Trophoblast cell (in vitro differentiated cells and primary cell): ENCODE measurements around the gene DCUN1D1.

Experiments used
- DNase-seq, 2 donors: peaks; one replicate each; pipeline ENCODE4 v3.0.0-alpha.2; 2016
- H2AFZ ChIP-seq: 2 replicates; pipeline ENCODE4 v1.6.1; 2013; ENCODE audit warnings: low read length, moderate library complexity, mild to moderate bottlenecking; ENCODE audit not compliant: insufficient read depth, poor library complexity
- H2AK5ac ChIP-seq: 2 replicates; pipeline ENCODE4 v1.6.1; 2013; ENCODE audit warnings: mild to moderate bottlenecking, low read length
- H2BK120ac ChIP-seq: 2 replicates; pipeline ENCODE4 v1.6.1; 2013; ENCODE audit warnings: low read length, mild to moderate bottlenecking, moderate library complexity; ENCODE audit not compliant: insufficient read depth, poor library complexity
- H2BK12ac ChIP-seq: 2 replicates; pipeline ENCODE4 v1.6.1; 2013; ENCODE audit warnings: mild to moderate bottlenecking, low read length, moderate library complexity
- H2BK5ac ChIP-seq: 2 replicates; pipeline ENCODE4 v1.6.1; 2013; ENCODE audit warnings: low read length, low read depth, moderate library complexity, mild to moderate bottlenecking; ENCODE audit not compliant: poor library complexity
- H3K14ac ChIP-seq: 2 replicates; pipeline ENCODE4 v1.6.1; 2013; ENCODE audit warnings: mild to moderate bottlenecking, low read length
- H3K18ac ChIP-seq: 2 replicates; pipeline ENCODE4 v1.6.1; 2013; ENCODE audit warnings: mild to moderate bottlenecking, low read length
- H3K23ac ChIP-seq: 2 replicates; pipeline ENCODE4 v1.6.1; 2013; ENCODE audit warnings: low read length
- H3K27ac ChIP-seq: 2 replicates; pipeline ENCODE4 v1.5.1; 2013; ENCODE audit warnings: low read depth, mild to moderate bottlenecking, inconsistent platforms, low read length, moderate library complexity
- H3K27me3 ChIP-seq: 2 replicates; pipeline ENCODE4 v1.6.1; 2013; ENCODE audit warnings: inconsistent platforms, mild to moderate bottlenecking, low read length, moderate library complexity; ENCODE audit not compliant: insufficient read depth
- H3K36me3 ChIP-seq, 2 experiments: 1 replicate in 1 of 2; 2 replicates in 1 of 2; pipeline ENCODE4 v1.6.1; 2013; ENCODE audit warnings: low read length in 2 of 2, mild to moderate bottlenecking in 2 of 2, moderate library complexity in 1 of 2; ENCODE audit not compliant: insufficient read depth in 2 of 2, control insufficient read depth in 1 of 2
- H3K4ac ChIP-seq: 2 replicates; pipeline ENCODE4 v1.6.1; 2013; ENCODE audit warnings: low read depth, mild to moderate bottlenecking, low read length, moderate library complexity
- H3K4me1 ChIP-seq, 2 experiments: 1 replicate in 1 of 2; 2 replicates in 1 of 2; pipeline ENCODE4 v1.6.1; 2013; ENCODE audit warnings: low read length in 2 of 2, mild to moderate bottlenecking in 2 of 2, moderate library complexity in 1 of 2; ENCODE audit not compliant: insufficient read depth in 2 of 2, control insufficient read depth in 1 of 2
- H3K4me2 ChIP-seq: 2 replicates; pipeline ENCODE4 v1.6.1; 2013; ENCODE audit warnings: inconsistent platforms, mild to moderate bottlenecking, low read length, moderate library complexity
- H3K4me3 ChIP-seq: 2 replicates; pipeline ENCODE4 v1.5.1; 2013; ENCODE audit warnings: mild to moderate bottlenecking, low read depth, low read length, inconsistent platforms
- H3K79me1 ChIP-seq: one replicate; pipeline ENCODE4 v1.6.1; 2013; ENCODE audit warnings: low read length
- H3K79me2 ChIP-seq: 2 replicates; pipeline ENCODE4 v1.6.1; 2013; ENCODE audit warnings: low read length, mild to moderate bottlenecking; ENCODE audit not compliant: control insufficient read depth, insufficient read depth, poor library complexity
- H3K9ac ChIP-seq: 2 replicates; pipeline ENCODE4 v1.6.1; 2013; ENCODE audit warnings: mild to moderate bottlenecking, low read length
- H3K9me3 ChIP-seq: 2 replicates; pipeline ENCODE4 v1.6.1; 2013; ENCODE audit warnings: low read depth, mild to moderate bottlenecking, control low read depth, inconsistent platforms, low read length; ENCODE audit not compliant: insufficient read depth
- H4K12ac ChIP-seq: 2 replicates; pipeline ENCODE4 v1.6.1; 2013; ENCODE audit warnings: low read depth, mild to moderate bottlenecking, low read length, moderate library complexity
- H4K8ac ChIP-seq: 2 replicates; pipeline ENCODE4 v1.6.1; 2013; ENCODE audit warnings: low read depth, mild to moderate bottlenecking, low read length, moderate library complexity
- H4K91ac ChIP-seq: one replicate; pipeline ENCODE4 v1.6.1; 2013; ENCODE audit warnings: low read depth, mild to moderate bottlenecking, low read length, moderate library complexity
- WGBS: extraction: QIAGEN DNeasy Blood & Tissue Kit; methylation state at CpG from one replicate; pipeline ENCODE4 v1.1.7; 2013; ENCODE audit warnings: missing lambda C conversion rate; ENCODE audit not compliant: insufficient read length, insufficient coverage; ENCODE audit errors: extremely low coverage; 5-methylcytosine and 5-hydroxymethylcytosine counted together

Gene DCUN1D1

DNA sequence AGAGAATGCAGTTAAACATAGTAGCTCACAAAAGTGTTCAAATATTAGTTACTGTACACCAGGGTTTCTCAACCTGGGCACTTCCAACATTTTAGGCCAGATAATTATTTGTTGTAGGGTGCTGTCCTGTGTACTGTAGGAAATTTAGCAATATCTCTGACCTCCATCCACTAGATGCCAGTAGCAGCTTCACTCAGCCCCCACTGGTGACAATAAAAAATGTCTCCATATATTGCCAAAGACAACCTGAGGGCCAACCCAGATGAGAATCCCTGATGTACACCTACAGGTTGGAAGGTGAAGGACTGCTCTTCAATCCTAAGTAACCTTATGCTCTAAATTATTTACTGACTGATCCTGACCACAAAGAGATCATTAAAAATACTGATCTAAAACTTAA is 32.5 kb downstream of the DCUN1D1 start:
- Histone ChIP-seq H3K4me3 (no peak overlapping the region), H3K4ac (no peak overlapping the region), H4K12ac (no peak overlapping the region), H2AFZ (no peak overlapping the region), H3K9me3 (peaks cover 1% of the 10 kb centered on the region), H2AK5ac (no peak overlapping the region), H2BK120ac (no peak overlapping the region), H4K91ac (no peak overlapping the region), H3K18ac (no peak overlapping the region), H3K27ac (no peak overlapping the region), H3K4me2 (no peak overlapping the region), H2BK5ac (no peak overlapping the region), H3K79me2 (no peaks in the 10 kb centered on the region), H4K8ac (no peak overlapping the region), H3K4me1 (no peaks in the 10 kb centered on the region), H3K23ac (no peak overlapping the region), H3K14ac (no peak overlapping the region), H3K9ac (no peak overlapping the region), H3K27me3 (no peaks in the 10 kb centered on the region), H2BK12ac (no peak overlapping the region), H3K36me3 (peaks cover 6 to 11% of the 10 kb centered on the region in 2 experiments), H3K79me1 (no peaks in the 10 kb centered on the region)
- no peak for DNase-seq

DNA sequence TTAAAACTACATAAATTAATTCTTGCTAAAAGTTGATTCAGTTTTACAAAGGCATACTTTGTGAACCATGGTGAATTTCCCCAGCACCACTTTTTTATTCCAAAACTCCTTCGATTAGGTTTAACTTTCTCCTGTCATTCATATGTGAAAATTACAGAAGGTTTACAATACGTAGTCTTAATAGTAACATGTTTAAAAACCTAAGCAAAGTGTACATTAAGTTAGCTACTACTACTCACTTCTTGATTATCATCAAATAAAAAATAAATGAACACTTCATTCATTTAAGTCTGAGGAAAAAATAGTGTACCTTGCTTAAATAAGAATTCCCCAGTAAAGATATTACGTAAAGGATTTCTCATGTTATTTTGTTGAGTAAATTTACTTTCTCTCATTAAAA is 38.6 kb downstream of the DCUN1D1 start:
- H2AFZ ChIP-seq = no peak overlapping the region
- H3K27ac ChIP-seq = no peak overlapping the region
- no peak overlapping the region for H2BK5ac ChIP-seq
- WGBS = no CpG with 5 or more reads among the region's 3 CpGs
- H4K12ac ChIP-seq = no peak overlapping the region
- H4K8ac ChIP-seq = no peak overlapping the region
- H2BK12ac ChIP-seq = no peak overlapping the region
- H3K4me3 ChIP-seq = no peak overlapping the region
- H3K23ac ChIP-seq = no peak overlapping the region
- H2BK120ac ChIP-seq = no peak overlapping the region
- H3K18ac ChIP-seq = no peak overlapping the region
- no peak overlapping the region for H3K4ac ChIP-seq
- H4K91ac ChIP-seq = no peak overlapping the region
- no peaks in the 10 kb centered on the region for H3K27me3 ChIP-seq
- H2AK5ac ChIP-seq = no peak overlapping the region
- no peak overlapping the region for H3K9ac ChIP-seq
- no peaks in the 10 kb centered on the region for H3K4me1 ChIP-seq
- no peaks in the 10 kb centered on the region for H3K79me2 ChIP-seq
- H3K4me2 ChIP-seq = no peak overlapping the region
- DNase-seq = no peak
- H3K79me1 ChIP-seq = no peaks in the 10 kb centered on the region
- H3K14ac ChIP-seq = no peak overlapping the region
- H3K36me3 ChIP-seq = peaks cover 4% of the 10 kb centered on the region in 2 experiments
- H3K9me3 ChIP-seq = no peaks in the 10 kb centered on the region

DNA sequence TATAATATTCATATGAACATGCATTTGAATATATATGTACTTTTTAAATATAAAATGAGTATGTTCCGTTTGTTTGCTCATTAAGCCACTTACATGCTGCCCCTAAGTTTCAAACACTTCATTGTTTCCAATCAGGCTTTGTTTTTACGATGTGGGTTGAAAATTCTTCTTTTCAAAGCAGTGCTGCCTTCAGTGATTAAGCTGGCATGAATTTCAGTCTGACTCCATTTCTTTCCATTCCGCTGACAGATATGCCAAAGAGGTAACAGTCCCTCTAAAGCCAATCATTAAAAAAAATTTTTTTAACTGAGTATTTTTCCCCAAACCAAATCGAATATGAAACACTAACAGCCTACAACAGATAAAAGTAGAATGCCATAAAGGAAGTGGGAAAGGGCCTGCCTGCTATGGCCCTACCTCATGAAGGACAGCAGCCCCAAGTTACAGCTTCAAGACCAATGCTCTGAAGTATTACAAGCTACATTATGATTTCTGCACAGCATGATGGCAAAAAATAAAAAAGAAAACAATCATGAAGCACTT is 40.0 kb downstream of the DCUN1D1 start:
- WGBS = no CpG with 5 or more reads among the region's 4 CpGs
- no peak overlapping the region for H4K91ac ChIP-seq
- no peak overlapping the region for H3K23ac ChIP-seq
- H3K4me3 ChIP-seq = no peak overlapping the region
- H2BK12ac ChIP-seq = no peak overlapping the region
- no peak overlapping the region for H3K27ac ChIP-seq
- H4K8ac ChIP-seq = no peak overlapping the region
- no peak overlapping the region for H2AK5ac ChIP-seq
- no peak overlapping the region for H3K4ac ChIP-seq
- H2BK120ac ChIP-seq = no peak overlapping the region
- no peak overlapping the region for H3K14ac ChIP-seq
- no peak overlapping the region for H3K9ac ChIP-seq
- no peaks in the 10 kb centered on the region for H3K36me3 ChIP-seq
- H3K79me1 ChIP-seq = no peaks in the 10 kb centered on the region
- no peak overlapping the region for H3K18ac ChIP-seq
- H3K79me2 ChIP-seq = no peaks in the 10 kb centered on the region
- no peaks in the 10 kb centered on the region for H3K4me1 ChIP-seq
- no peak for DNase-seq
- H3K9me3 ChIP-seq = no peaks in the 10 kb centered on the region
- no peak overlapping the region for H2AFZ ChIP-seq
- no peaks in the 10 kb centered on the region for H3K27me3 ChIP-seq
- H4K12ac ChIP-seq = no peak overlapping the region
- no peak overlapping the region for H3K4me2 ChIP-seq
- H2BK5ac ChIP-seq = no peak overlapping the region

- no peak overlapping the region for H3K4ac ChIP-seq
- H3K79me1 ChIP-seq = no peaks in the 10 kb centered on the region
- H3K9me3 ChIP-seq = no peaks in the 10 kb centered on the region
- no peaks in the 10 kb centered on the region for H3K36me3 ChIP-seq
- no peak for DNase-seq
- no peak overlapping the region for H2AFZ ChIP-seq
- no peaks in the 10 kb centered on the region for H3K4me1 ChIP-seq
- no peak overlapping the region for H3K4me3 ChIP-seq
- H3K9ac ChIP-seq = no peak overlapping the region
- no peak overlapping the region for H3K18ac ChIP-seq
- no peak overlapping the region for H4K91ac ChIP-seq
- no peaks in the 10 kb centered on the region for H3K79me2 ChIP-seq
- H4K8ac ChIP-seq = no peak overlapping the region
- H3K4me2 ChIP-seq = no peak overlapping the region
- no peaks in the 10 kb centered on the region for H3K27me3 ChIP-seq
- no peak overlapping the region for H3K27ac ChIP-seq
- no CpG with 5 or more reads among the region's 3 CpGs for WGBS
- no peak overlapping the region for H2BK120ac ChIP-seq
- H3K14ac ChIP-seq = no peak overlapping the region
- H3K23ac ChIP-seq = no peak overlapping the region
- H2AK5ac ChIP-seq = no peak overlapping the region
- H4K12ac ChIP-seq = no peak overlapping the region
- no peak overlapping the region for H2BK5ac ChIP-seq
- H2BK12ac ChIP-seq = no peak overlapping the region
Observed at GRCh38 chr3:182937293-182938051, 42.9 kb downstream of the DCUN1D1 start.
